ENCODE data around the gene DNAH6.
"Not testable (repeated sequence)": the region's sequence is repeated elsewhere in the genome, so short reads cannot be mapped to it uniquely, and the experiment has no call there.

The DNAH6 gene

GRCh38 chr2:84766791-84767190, 250.5 kb downstream of the DNAH6 start:
- no peak for DNase-seq

GRCh38 chr2:84768840-84769239, 252.5 kb downstream of the DNAH6 start:
- peak; percentile 2 for DNase-seq

GRCh38 chr2:84770280-84770679, 254.0 kb downstream of the DNAH6 start:
- no peak for DNase-seq

- no peak for DNase-seq
Observed at GRCh38 chr2:84771251-84771650, 255.0 kb downstream of the DNAH6 start.

GRCh38 chr2:84773562-84773961, 257.3 kb downstream of the DNAH6 start:
- DNase-seq = not testable (repeated sequence)

- no peak for DNase-seq
Observed at GRCh38 chr2:84776011-84776410, 259.7 kb downstream of the DNAH6 start.

GRCh38 chr2:84778911-84779690, 262.8 kb downstream of the DNAH6 start:
- no peak for DNase-seq

GRCh38 chr2:84779781-84780180, 263.5 kb downstream of the DNAH6 start:
- no peak for DNase-seq

- DNase-seq = no peak
Observed at GRCh38 chr2:84781942-84782716, 265.8 kb downstream of the DNAH6 start.

- no peak for DNase-seq
Observed at GRCh38 chr2:84782717-84783442, 266.6 kb downstream of the DNAH6 start.

- no peak for DNase-seq
Observed at GRCh38 chr2:84785950-84786349, 269.7 kb downstream of the DNAH6 start.

GRCh38 chr2:84786601-84787000, 270.3 kb downstream of the DNAH6 start:
- DNase-seq = no peak

GRCh38 chr2:84788027-84788426, 271.7 kb downstream of the DNAH6 start:
- DNase-seq = no peak

- DNase-seq = no peak
Observed at GRCh38 chr2:84788498-84788897, 272.2 kb downstream of the DNAH6 start.

GRCh38 chr2:84792856-84793522, 276.7 kb downstream of the DNAH6 start:
- no peak for DNase-seq

GRCh38 chr2:84793641-84794040, 277.3 kb downstream of the DNAH6 start:
- DNase-seq = no peak

GRCh38 chr2:84796798-84797197, 280.5 kb downstream of the DNAH6 start:
- no peak for DNase-seq

- DNase-seq = no peak
Observed at GRCh38 chr2:84797271-84797670, 281.0 kb downstream of the DNAH6 start.

- DNase-seq = no peak
Observed at GRCh38 chr2:84799772-84800171, 283.5 kb downstream of the DNAH6 start.

- DNase-seq = no peak
Observed at GRCh38 chr2:84800194-84800805, 284.0 kb downstream of the DNAH6 start.

GRCh38 chr2:84801811-84802210, 285.5 kb downstream of the DNAH6 start:
- no peak for DNase-seq

- no peak for DNase-seq
Observed at GRCh38 chr2:84805250-84805958, 289.1 kb downstream of the DNAH6 start.

All from NCI-H69 (cell line).